GM23338 (cell line): ENCODE measurements around the gene GPR78. TPM values are rescaled to one million over a fixed set of nuclear protein-coding genes. Genes with fewer than 3 reads are reported as not detected.

ENCODE experiments used
- ATAC-seq: fragments of 200-7000 bp; cut with Tn5 transposase; 3 replicates; pipeline ENCODE4 v1.9.1; 2020
- DNase-seq: peaks from one replicate; pipeline ENCODE4 v3.0.0-alpha.2; 2015; ENCODE audit warnings: low spot score
- H2AFZ ChIP-seq: fragments of 200-600 bp; sonication (generic); 2 replicates; pipeline ENCODE4 v1.8.0; 2016; ENCODE audit warnings: antibody characterized with exemption, mild to moderate bottlenecking, moderate library complexity
- H3F3A ChIP-seq: fragments of 200-600 bp; sonication (generic); replicated peaks from 2 replicates; pipeline ENCODE4 v1.8.0; 2017; ENCODE audit warnings: antibody characterized with exemption, mixed run types, low read depth
- H3K27ac ChIP-seq: fragments of 200-600 bp; sonication (generic); 2 replicates; pipeline ENCODE4 v1.6.1; 2016; ENCODE audit warnings: low read depth
- H3K27me3 ChIP-seq: fragments of 200-600 bp; sonication (generic); 2 replicates; pipeline ENCODE4 v1.8.0; 2016; ENCODE audit warnings: mild to moderate bottlenecking, mixed run types, moderate library complexity; ENCODE audit not compliant: insufficient read depth
- H3K36me3 ChIP-seq: fragments of 200-600 bp; sonication (generic); 2 replicates; pipeline ENCODE4 v1.8.0; 2016; ENCODE audit warnings: mild to moderate bottlenecking; ENCODE audit not compliant: insufficient read depth
- H3K4me1 ChIP-seq: fragments of 200-600 bp; sonication (generic); 2 replicates; pipeline ENCODE4 v1.8.0; 2016; ENCODE audit warnings: mild to moderate bottlenecking, moderate library complexity; ENCODE audit not compliant: insufficient read depth
- H3K4me2 ChIP-seq: fragments of 200-600 bp; sonication (generic); 2 replicates; pipeline ENCODE4 v1.7.1; 2017; ENCODE audit warnings: mixed run types
- H3K4me3 ChIP-seq: fragments of 200-600 bp; sonication (generic); 2 replicates; pipeline ENCODE4 v1.6.1; 2016; ENCODE audit warnings: mixed run types
- H3K79me2 ChIP-seq: fragments of 200-600 bp; sonication (generic); replicated peaks from 2 replicates; pipeline ENCODE4 v1.8.0; 2017; ENCODE audit warnings: mild to moderate bottlenecking; ENCODE audit not compliant: insufficient read depth
- H3K9me2 ChIP-seq: fragments of 200-600 bp; sonication (generic); 2 replicates; pipeline ENCODE4 v1.8.0; 2017; ENCODE audit not compliant: insufficient read depth
- H4K20me1 ChIP-seq: fragments of 200-600 bp; sonication (generic); replicated peaks from 2 replicates; pipeline ENCODE4 v1.8.0; 2017; ENCODE audit warnings: mild to moderate bottlenecking; ENCODE audit not compliant: insufficient read depth
- H3K27ac Mint-ChIP-seq: 2 replicates; pipeline ENCODE4 v1.8.0; 2020; ENCODE audit warnings: inconsistent platforms, mild to moderate bottlenecking, moderate library complexity, mixed read lengths
- H3K27me3 Mint-ChIP-seq: 3 replicates; pipeline ENCODE4 v1.8.0; 2022; ENCODE audit warnings: low read depth, mild to moderate bottlenecking, moderate library complexity, mixed read lengths, inconsistent platforms; ENCODE audit not compliant: insufficient read depth, poor library complexity
- H3K36me3 Mint-ChIP-seq: 3 replicates; pipeline ENCODE4 v1.8.0; 2021; ENCODE audit warnings: low read depth, mild to moderate bottlenecking, inconsistent platforms, moderate library complexity, mixed read lengths
- H3K4me1 Mint-ChIP-seq: 3 replicates; pipeline ENCODE4 v1.8.0; 2020; ENCODE audit warnings: mild to moderate bottlenecking, inconsistent platforms, mixed read lengths
- H3K4me3 Mint-ChIP-seq: 3 replicates; pipeline ENCODE4 v1.8.0; 2021; ENCODE audit warnings: moderate library complexity, mild to moderate bottlenecking, inconsistent platforms, mixed read lengths
- H3K9me3 Mint-ChIP-seq: 3 replicates; pipeline ENCODE4 v1.8.0; 2020; ENCODE audit warnings: moderate library complexity, mild to moderate bottlenecking, inconsistent platforms, mixed read lengths
- CREB1 ChIP-seq: fragments of 250-450 bp; sonication (Bioruptor Pico); IDR thresholded peaks from 2 replicates; pipeline ENCODE4 v1.5.0; 2020; ENCODE audit warnings: low read depth, mild to moderate bottlenecking, moderate library complexity
- ETS1 ChIP-seq: IDR thresholded peaks from 2 replicates; pipeline ENCODE4 v1.6.1; 2016; ENCODE audit warnings: antibody characterized with exemption
- EZH2 ChIP-seq: fragments of 200-600 bp; sonication (generic); IDR thresholded peaks from one replicate; pipeline ENCODE4 v1.8.0; 2017; ENCODE audit warnings: antibody characterized with exemption, mild to moderate bottlenecking, low read depth; ENCODE audit not compliant: unreplicated experiment
- JUNB ChIP-seq: IDR thresholded peaks from one replicate; pipeline ENCODE4 v1.6.1; 2016; ENCODE audit warnings: antibody characterized with exemption; ENCODE audit not compliant: unreplicated experiment
- NANOG ChIP-seq: IDR thresholded peaks from 2 replicates; pipeline ENCODE4 v1.6.1; 2016; ENCODE audit warnings: antibody characterized with exemption, borderline replicate concordance
- POLR2AphosphoS5 ChIP-seq: IDR thresholded peaks from 2 replicates; pipeline ENCODE4 v1.6.1; 2016; ENCODE audit warnings: antibody characterized with exemption, low read depth
- ZNF331 ChIP-seq: fragments of 250-450 bp; sonication (Bioruptor Pico); IDR thresholded peaks from 2 replicates; pipeline ENCODE4 v1.5.0; 2020; ENCODE audit warnings: low read depth, mild to moderate bottlenecking, moderate library complexity
- ZNF462 ChIP-seq: fragments of 250-450 bp; sonication (Bioruptor Pico); IDR thresholded peaks from 2 replicates; pipeline ENCODE4 v1.5.0; 2020; ENCODE audit warnings: mild to moderate bottlenecking, moderate library complexity
- polyA plus RNA-seq: library from polyadenylated mRNA; unstranded; fragments of >200 nt; fragmentation: Nextera tagmentation; extraction: Ambion mirVana; gene quantifications from 2 replicates; pipeline ENCODE4 v1.2.1, GENCODE V29; 2016
- total RNA-seq: library from RNA; depleted of rRNA; stranded (reverse); fragments of >200 nt; shearing (Covaris generic); gene quantifications from 2 replicates; pipeline ENCODE4 v1.2.3, GENCODE V29; 2014
- TF ChIP-seq, protein P1 (sequence below): IDR thresholded peaks from one replicate; pipeline ENCODE4 v1.6.1; 2018; ENCODE audit warnings: antibody characterized with exemption; ENCODE audit not compliant: unreplicated experiment

Gene GPR78
- total and polyA plus RNA-seq, 2 experiments from 2014 or later: 0.82 to 2.7 TPM

- H3K4me3 ChIP-seq: no peak overlapping the region
- no peaks in the 10 kb centered on the region for H3K9me2 ChIP-seq
- no peaks in the 10 kb centered on the region for H3K4me1 ChIP-seq
- H2AFZ ChIP-seq: no peak overlapping the region
- H3K36me3 ChIP-seq: no peaks in the 10 kb centered on the region
- H3K4me3 Mint-ChIP-seq: no peak overlapping the region
- H3F3A ChIP-seq: no peaks in the 10 kb centered on the region
- H3K4me2 ChIP-seq: no peak overlapping the region
- no peak overlapping the region for H3K27ac Mint-ChIP-seq
- TF ChIP-seq JUNB (no peak), CREB1 (CRISPR knock-in tag) (no peak), NANOG (no peak)
- TF ChIP-seq, protein P1, sequence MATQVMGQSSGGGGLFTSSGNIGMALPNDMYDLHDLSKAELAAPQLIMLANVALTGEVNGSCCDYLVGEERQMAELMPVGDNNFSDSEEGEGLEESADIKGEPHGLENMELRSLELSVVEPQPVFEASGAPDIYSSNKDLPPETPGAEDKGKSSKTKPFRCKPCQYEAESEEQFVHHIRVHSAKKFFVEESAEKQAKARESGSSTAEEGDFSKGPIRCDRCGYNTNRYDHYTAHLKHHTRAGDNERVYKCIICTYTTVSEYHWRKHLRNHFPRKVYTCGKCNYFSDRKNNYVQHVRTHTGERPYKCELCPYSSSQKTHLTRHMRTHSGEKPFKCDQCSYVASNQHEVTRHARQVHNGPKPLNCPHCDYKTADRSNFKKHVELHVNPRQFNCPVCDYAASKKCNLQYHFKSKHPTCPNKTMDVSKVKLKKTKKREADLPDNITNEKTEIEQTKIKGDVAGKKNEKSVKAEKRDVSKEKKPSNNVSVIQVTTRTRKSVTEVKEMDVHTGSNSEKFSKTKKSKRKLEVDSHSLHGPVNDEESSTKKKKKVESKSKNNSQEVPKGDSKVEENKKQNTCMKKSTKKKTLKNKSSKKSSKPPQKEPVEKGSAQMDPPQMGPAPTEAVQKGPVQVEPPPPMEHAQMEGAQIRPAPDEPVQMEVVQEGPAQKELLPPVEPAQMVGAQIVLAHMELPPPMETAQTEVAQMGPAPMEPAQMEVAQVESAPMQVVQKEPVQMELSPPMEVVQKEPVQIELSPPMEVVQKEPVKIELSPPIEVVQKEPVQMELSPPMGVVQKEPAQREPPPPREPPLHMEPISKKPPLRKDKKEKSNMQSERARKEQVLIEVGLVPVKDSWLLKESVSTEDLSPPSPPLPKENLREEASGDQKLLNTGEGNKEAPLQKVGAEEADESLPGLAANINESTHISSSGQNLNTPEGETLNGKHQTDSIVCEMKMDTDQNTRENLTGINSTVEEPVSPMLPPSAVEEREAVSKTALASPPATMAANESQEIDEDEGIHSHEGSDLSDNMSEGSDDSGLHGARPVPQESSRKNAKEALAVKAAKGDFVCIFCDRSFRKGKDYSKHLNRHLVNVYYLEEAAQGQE: no peak
- no peaks in the 10 kb centered on the region for H3K9me3 Mint-ChIP-seq
- no peaks in the 10 kb centered on the region for H4K20me1 ChIP-seq
- H3K4me1 Mint-ChIP-seq: no peaks in the 10 kb centered on the region
- peaks cover 11% of the 10 kb centered on the region for H3K27me3 Mint-ChIP-seq
- no peak for ATAC-seq
- no peaks in the 10 kb centered on the region for H3K79me2 ChIP-seq
- peaks cover 8% of the 10 kb centered on the region; the same call in 2 of the 3 replicates for H3K36me3 Mint-ChIP-seq
- no peaks in the 10 kb centered on the region for H3K27me3 ChIP-seq
- no peak for DNase-seq
- no peak overlapping the region for H3K27ac ChIP-seq
Observed at GRCh38 chr4:8616831-8617230, 36.6 kb downstream of the GPR78 start.

DNA sequence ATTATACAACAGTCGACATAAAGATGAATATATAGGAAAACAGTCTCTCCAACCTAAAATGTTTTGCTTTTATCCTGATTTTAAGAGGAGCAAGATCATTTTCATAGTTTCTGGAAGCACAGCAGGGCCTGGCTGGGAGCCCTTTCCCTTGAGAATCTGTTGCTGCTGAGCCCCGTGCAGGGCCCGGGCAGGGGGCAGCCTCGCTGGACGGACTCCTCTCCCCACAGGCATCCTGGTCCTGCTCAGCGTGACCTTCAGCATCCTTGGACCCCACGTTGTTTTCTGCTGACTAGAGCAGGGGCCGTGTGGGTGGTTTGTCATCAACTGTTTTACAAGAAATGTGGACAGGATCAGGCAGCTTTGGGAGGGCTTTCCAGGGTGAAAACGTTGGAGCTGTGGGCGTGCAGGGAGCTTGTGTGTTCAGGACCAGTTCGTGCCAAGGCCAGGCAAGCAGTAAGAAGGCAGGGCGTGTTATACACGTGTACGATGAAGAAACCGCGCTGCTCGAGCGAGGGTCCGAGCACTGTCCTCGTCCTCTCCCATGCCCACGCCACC is 37.4 kb downstream of the GPR78 start:
- Mint-ChIP-seq H3K27me3 (peaks cover 11% of the 10 kb centered on the region), H3K27ac (no peak overlapping the region), H3K4me1 (no peaks in the 10 kb centered on the region), H3K9me3 (no peaks in the 10 kb centered on the region), H3K36me3 (peaks cover 8% of the 10 kb centered on the region; the same call in 1 of the 3 replicates), H3K4me3 (no peak overlapping the region)
- DNase-seq (no peak), ATAC-seq (no peak)
- Histone ChIP-seq H3K27me3 (no peaks in the 10 kb centered on the region), H3K36me3 (no peaks in the 10 kb centered on the region), H3F3A (no peaks in the 10 kb centered on the region), H3K9me2 (no peaks in the 10 kb centered on the region), H3K4me3 (no peak overlapping the region), H3K4me2 (no peak overlapping the region), H3K27ac (no peak overlapping the region), H2AFZ (no peak overlapping the region), H3K4me1 (no peaks in the 10 kb centered on the region), H3K79me2 (no peaks in the 10 kb centered on the region), H4K20me1 (no peaks in the 10 kb centered on the region)
- TF ChIP-seq ETS1: no peak
- TF ChIP-seq POLR2AphosphoS5: no peak
- TF ChIP-seq JUNB: no peak
- no peak for TF ChIP-seq ZNF331 (CRISPR knock-in tag)
- no peak for TF ChIP-seq EZH2
- TF ChIP-seq CREB1 (CRISPR knock-in tag): no peak
- no peak for TF ChIP-seq ZNF462 (CRISPR knock-in tag)
